Astrocyte (in vitro differentiated cells and primary cell): ENCODE measurements around the gene ARID2. TPM values are rescaled to one million over a fixed set of nuclear protein-coding genes. Genes with fewer than 3 reads are reported as not detected.

ENCODE experiments used
- DNase-seq: peaks from one replicate; pipeline ENCODE4 v3.0.0-alpha.2; 2010; ENCODE audit warnings: low read depth
- FAIRE-seq: peaks from 2 replicates; lab custom pipeline; 2011; peaks lifted over from hg19 to GRCh38; lab: Jason Lieb, UNC
- H2AFZ ChIP-seq: 2 replicates; pipeline ENCODE4 v1.6.0; 2012; ENCODE audit warnings: low read depth, low read length, inconsistent platforms
- H3K27ac ChIP-seq: 2 replicates; pipeline ENCODE4 v1.5.1; 2011; ENCODE audit warnings: low read depth, low read length, inconsistent platforms
- H3K27me3 ChIP-seq: 2 replicates; pipeline ENCODE4 v1.6.0; 2011; ENCODE audit warnings: low read length, inconsistent platforms; ENCODE audit not compliant: insufficient read depth
- H3K36me3 ChIP-seq: 2 replicates; pipeline ENCODE4 v1.5.1; 2011; ENCODE audit warnings: low read length, inconsistent platforms; ENCODE audit not compliant: insufficient read depth
- H3K4me1 ChIP-seq: 2 replicates; pipeline ENCODE4 v1.5.1; 2011; ENCODE audit warnings: low read length, inconsistent platforms; ENCODE audit not compliant: insufficient read depth
- H3K4me2 ChIP-seq: 2 replicates; pipeline ENCODE4 v1.6.0; 2012; ENCODE audit warnings: low read length, inconsistent platforms
- H3K4me3 ChIP-seq: 2 replicates; pipeline ENCODE4 v1.5.1; 2011; ENCODE audit warnings: low read depth, mild to moderate bottlenecking, low read length, inconsistent platforms; ENCODE audit not compliant: insufficient read depth
- H3K79me2 ChIP-seq: 2 replicates; pipeline ENCODE4 v1.6.0; 2012; ENCODE audit warnings: mild to moderate bottlenecking, low read length, inconsistent platforms; ENCODE audit not compliant: insufficient read depth
- H3K9ac ChIP-seq: 2 replicates; pipeline ENCODE4 v1.6.0; 2012; ENCODE audit warnings: mild to moderate bottlenecking, low read length, inconsistent platforms
- H3K9me3 ChIP-seq: 2 replicates; pipeline ENCODE4 v1.5.1; 2012; ENCODE audit warnings: low read depth, mild to moderate bottlenecking, low read length, inconsistent platforms; ENCODE audit not compliant: insufficient read depth
- H4K20me1 ChIP-seq: 2 replicates; pipeline ENCODE4 v1.6.0; 2012; ENCODE audit warnings: low read length, inconsistent platforms; ENCODE audit not compliant: insufficient read depth
- H3K27ac Mint-ChIP-seq: one replicate; pipeline ENCODE4 v1.8.0; 2021; ENCODE audit warnings: mild to moderate bottlenecking, mixed read lengths; ENCODE audit not compliant: unreplicated experiment
- H3K27me3 Mint-ChIP-seq: one replicate; pipeline ENCODE4 v1.8.0; 2021; ENCODE audit warnings: low read depth, mixed read lengths; ENCODE audit not compliant: unreplicated experiment
- H3K36me3 Mint-ChIP-seq: one replicate; pipeline ENCODE4 v1.8.0; 2021; ENCODE audit warnings: low read depth, mixed read lengths; ENCODE audit not compliant: unreplicated experiment
- H3K4me1 Mint-ChIP-seq: one replicate; pipeline ENCODE4 v1.8.0; 2021; ENCODE audit warnings: low read depth, mixed read lengths; ENCODE audit not compliant: unreplicated experiment
- H3K4me3 Mint-ChIP-seq: one replicate; pipeline ENCODE4 v1.8.0; 2021; ENCODE audit warnings: mild to moderate bottlenecking, moderate library complexity, mixed read lengths; ENCODE audit not compliant: unreplicated experiment
- H3K9me3 Mint-ChIP-seq: one replicate; pipeline ENCODE4 v1.8.0; 2021; ENCODE audit warnings: mild to moderate bottlenecking, mixed read lengths; ENCODE audit not compliant: unreplicated experiment
- EZH2 ChIP-seq: IDR thresholded peaks from 2 replicates; pipeline ENCODE4 v1.6.1; 2012; ENCODE audit warnings: mild to moderate bottlenecking, low read length, inconsistent platforms; ENCODE audit not compliant: insufficient read depth
- total RNA-seq: library from RNA; stranded (reverse); gene quantifications from 2 replicates; pipeline ENCODE4 v1.2.1, GENCODE V29; 2021
- TF ChIP-seq, protein P1 (sequence below): IDR thresholded peaks from 2 replicates; pipeline ENCODE4 v1.5.1; 2011; ENCODE audit warnings: low read depth, mild to moderate bottlenecking, inconsistent platforms, low read length, moderate library complexity; ENCODE audit not compliant: insufficient read depth

Gene ARID2
- total RNA-seq, 1 donor from 2014 or later: 23.8 TPM

DNA sequence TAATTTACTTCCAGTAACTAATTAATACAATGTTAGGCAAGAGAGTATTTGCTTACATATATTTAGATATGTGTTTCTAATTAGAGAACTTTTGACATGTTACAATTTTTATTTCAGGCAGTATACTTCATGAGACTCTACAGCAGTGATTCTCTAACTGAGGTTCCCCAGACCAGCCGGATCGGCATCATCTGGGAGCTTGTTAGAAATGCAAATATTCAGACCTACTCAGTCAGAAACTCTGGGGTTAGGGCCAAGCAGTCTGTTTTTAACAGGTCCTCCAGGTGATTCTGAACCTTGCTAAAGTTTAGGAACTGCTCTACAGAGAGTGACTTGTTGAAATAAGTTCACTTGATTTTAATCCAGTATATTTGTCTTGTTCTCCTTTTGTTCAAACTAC lies 46.5 kb downstream of the ARID2 start:
- no peaks in the 10 kb centered on the region for H3K27me3 Mint-ChIP-seq
- FAIRE-seq (peak; percentile 29), DNase-seq (no peak)
- H3K4me3 Mint-ChIP-seq: no peak overlapping the region
- H3K9me3 ChIP-seq: no peaks in the 10 kb centered on the region
- H3K27ac ChIP-seq: no peak overlapping the region
- H4K20me1 ChIP-seq: peaks cover 12% of the 10 kb centered on the region
- TF ChIP-seq EZH2: no peak
- TF ChIP-seq, protein P1, sequence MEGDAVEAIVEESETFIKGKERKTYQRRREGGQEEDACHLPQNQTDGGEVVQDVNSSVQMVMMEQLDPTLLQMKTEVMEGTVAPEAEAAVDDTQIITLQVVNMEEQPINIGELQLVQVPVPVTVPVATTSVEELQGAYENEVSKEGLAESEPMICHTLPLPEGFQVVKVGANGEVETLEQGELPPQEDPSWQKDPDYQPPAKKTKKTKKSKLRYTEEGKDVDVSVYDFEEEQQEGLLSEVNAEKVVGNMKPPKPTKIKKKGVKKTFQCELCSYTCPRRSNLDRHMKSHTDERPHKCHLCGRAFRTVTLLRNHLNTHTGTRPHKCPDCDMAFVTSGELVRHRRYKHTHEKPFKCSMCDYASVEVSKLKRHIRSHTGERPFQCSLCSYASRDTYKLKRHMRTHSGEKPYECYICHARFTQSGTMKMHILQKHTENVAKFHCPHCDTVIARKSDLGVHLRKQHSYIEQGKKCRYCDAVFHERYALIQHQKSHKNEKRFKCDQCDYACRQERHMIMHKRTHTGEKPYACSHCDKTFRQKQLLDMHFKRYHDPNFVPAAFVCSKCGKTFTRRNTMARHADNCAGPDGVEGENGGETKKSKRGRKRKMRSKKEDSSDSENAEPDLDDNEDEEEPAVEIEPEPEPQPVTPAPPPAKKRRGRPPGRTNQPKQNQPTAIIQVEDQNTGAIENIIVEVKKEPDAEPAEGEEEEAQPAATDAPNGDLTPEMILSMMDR: no peak
- H3K4me1 Mint-ChIP-seq: peaks cover 12% of the 10 kb centered on the region
- H3K9me3 Mint-ChIP-seq: no peaks in the 10 kb centered on the region
- no peaks in the 10 kb centered on the region for H3K36me3 ChIP-seq
- no peaks in the 10 kb centered on the region for H3K36me3 Mint-ChIP-seq
- H3K4me3 ChIP-seq: no peak overlapping the region
- H3K27me3 ChIP-seq: no peaks in the 10 kb centered on the region
- H2AFZ ChIP-seq: no peak overlapping the region
- H3K4me2 ChIP-seq: no peak overlapping the region
- no peaks in the 10 kb centered on the region for H3K4me1 ChIP-seq
- no peak overlapping the region for H3K9ac ChIP-seq
- H3K79me2 ChIP-seq: peaks cover 43% of the 10 kb centered on the region
- H3K27ac Mint-ChIP-seq: no peak overlapping the region

DNA sequence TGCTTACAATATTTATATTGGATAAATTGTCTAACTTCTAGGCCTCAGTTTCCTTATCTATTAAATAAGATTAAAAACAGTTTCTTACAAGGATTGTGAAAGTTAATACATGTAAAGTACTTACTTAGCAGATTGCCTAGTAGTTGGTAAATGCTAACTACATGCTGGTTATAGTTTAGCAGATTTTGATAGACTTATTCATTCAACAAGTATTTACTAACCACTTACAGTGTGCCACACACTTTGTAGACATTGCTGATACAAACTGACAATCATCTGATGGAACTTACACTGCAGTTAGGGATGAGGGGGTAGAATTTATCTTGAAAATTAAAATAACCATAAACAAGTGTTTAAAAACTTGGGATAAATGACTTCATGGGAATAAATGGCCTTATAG lies 50.4 kb downstream of the ARID2 start:
- H3K4me1 ChIP-seq: no peaks in the 10 kb centered on the region
- H4K20me1 ChIP-seq: peaks cover 18% of the 10 kb centered on the region
- no peak for FAIRE-seq
- Mint-ChIP-seq H3K27ac (no peak overlapping the region), H3K9me3 (no peaks in the 10 kb centered on the region), H3K4me3 (no peak overlapping the region), H3K4me1 (peaks cover 6% of the 10 kb centered on the region), H3K36me3 (no peaks in the 10 kb centered on the region), H3K27me3 (no peaks in the 10 kb centered on the region)
- no peaks in the 10 kb centered on the region for H3K36me3 ChIP-seq
- no peaks in the 10 kb centered on the region for H3K27me3 ChIP-seq
- H3K9me3 ChIP-seq: no peaks in the 10 kb centered on the region
- no peak overlapping the region for H3K4me3 ChIP-seq
- no peak overlapping the region for H2AFZ ChIP-seq
- H3K9ac ChIP-seq: no peak overlapping the region
- peaks cover 55% of the 10 kb centered on the region for H3K79me2 ChIP-seq
- TF ChIP-seq, protein P1: no peak
- no peak for TF ChIP-seq EZH2
- H3K27ac ChIP-seq: no peak overlapping the region
- H3K4me2 ChIP-seq: no peak overlapping the region
- no peak for DNase-seq

DNA sequence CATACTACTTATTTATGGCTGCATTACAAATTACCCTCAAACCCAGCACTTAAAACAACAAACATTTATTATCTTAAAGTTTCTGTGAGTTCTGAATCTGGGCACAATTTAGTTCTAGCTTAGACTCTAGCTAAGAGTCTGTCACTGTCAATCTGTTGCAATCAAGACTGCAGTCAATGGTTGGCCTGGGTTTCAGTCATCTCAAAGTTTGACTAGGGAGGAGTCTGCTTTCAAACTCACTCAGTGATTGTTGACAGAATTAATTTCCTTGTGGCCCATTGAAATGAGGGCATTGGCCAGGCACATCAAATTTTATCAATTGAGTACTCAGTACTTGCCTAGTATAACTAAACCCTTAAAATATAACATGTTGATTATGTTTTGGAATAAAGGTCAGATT lies 51.6 kb downstream of the ARID2 start:
- Histone ChIP-seq H3K9ac (no peak overlapping the region), H3K27me3 (no peaks in the 10 kb centered on the region), H3K4me1 (no peaks in the 10 kb centered on the region), H3K4me2 (no peak overlapping the region), H3K79me2 (peaks cover 48% of the 10 kb centered on the region), H4K20me1 (peaks cover 14% of the 10 kb centered on the region), H3K4me3 (no peak overlapping the region), H3K27ac (no peak overlapping the region), H3K36me3 (no peaks in the 10 kb centered on the region), H2AFZ (no peak overlapping the region), H3K9me3 (no peaks in the 10 kb centered on the region)
- FAIRE-seq (no peak), DNase-seq (no peak)
- TF ChIP-seq, protein P1: no peak
- no peak for TF ChIP-seq EZH2
- Mint-ChIP-seq H3K27me3 (no peaks in the 10 kb centered on the region), H3K9me3 (no peaks in the 10 kb centered on the region), H3K4me3 (no peak overlapping the region), H3K27ac (no peak overlapping the region), H3K4me1 (peaks cover 2% of the 10 kb centered on the region), H3K36me3 (no peaks in the 10 kb centered on the region)
